Measurements from ENCODE around the gene C2CD3.
A peak's percentile ranks its signal among the peaks of the same experiment; 100 is the strongest.

C2CD3 gene

DNA sequence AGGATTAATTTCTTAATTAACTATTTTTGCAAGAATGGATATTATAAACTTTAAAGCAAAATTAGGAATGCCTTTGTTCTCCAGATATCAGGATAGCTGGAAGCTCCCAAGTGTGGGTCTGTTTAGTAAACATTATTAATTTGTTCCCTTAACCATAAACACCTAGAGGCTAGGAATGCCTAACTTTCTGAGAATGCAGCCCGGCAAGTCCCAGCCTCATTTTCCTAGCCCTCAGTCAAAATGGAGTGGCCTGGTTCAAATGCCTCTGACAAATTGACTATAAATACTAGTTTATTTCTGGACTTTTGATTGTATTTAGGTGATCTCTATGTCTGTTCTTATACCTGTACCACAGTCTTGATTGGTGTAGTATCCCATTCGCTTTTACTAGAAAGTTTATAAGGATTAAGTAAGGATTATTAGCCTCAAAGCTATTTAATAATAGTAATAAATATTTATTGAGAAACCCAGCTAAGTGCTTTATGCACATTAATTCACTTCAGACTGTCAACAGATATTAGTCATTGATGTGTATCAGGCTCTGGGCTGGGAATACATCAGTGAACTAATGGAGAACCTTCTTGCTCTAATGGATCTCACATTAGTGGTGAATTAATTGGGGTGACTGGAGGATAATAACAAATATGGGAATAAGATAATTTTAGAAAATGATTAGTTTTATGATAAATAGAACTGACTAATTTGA is 26.1 kb upstream of the C2CD3 start:
- Histone ChIP-seq H3K27me3 (replicated peaks; ENCODE audit: control insufficient read depth, insufficient read depth, low read length, poor library complexity, severe bottlenecking) (no peaks in the 10 kb centered on the region), H3K9me3 (ENCODE audit: control insufficient read depth, low read length) (no peaks in the 10 kb centered on the region), H3K4me1 (ENCODE audit: control insufficient read depth, insufficient read depth, low read length, poor library complexity, severe bottlenecking) (no peaks in the 10 kb centered on the region), H3K4me3 (ENCODE audit: insufficient read depth, low read depth, low read length, poor library complexity, severe bottlenecking) (no peak overlapping the region), H3K27ac (ENCODE audit: insufficient read depth, low read length, poor library complexity, severe bottlenecking) (no peak overlapping the region), H3K36me3 (ENCODE audit: control insufficient read depth, insufficient read depth, low read length) (no peaks in the 10 kb centered on the region)
- no peak for DNase-seq

DNA sequence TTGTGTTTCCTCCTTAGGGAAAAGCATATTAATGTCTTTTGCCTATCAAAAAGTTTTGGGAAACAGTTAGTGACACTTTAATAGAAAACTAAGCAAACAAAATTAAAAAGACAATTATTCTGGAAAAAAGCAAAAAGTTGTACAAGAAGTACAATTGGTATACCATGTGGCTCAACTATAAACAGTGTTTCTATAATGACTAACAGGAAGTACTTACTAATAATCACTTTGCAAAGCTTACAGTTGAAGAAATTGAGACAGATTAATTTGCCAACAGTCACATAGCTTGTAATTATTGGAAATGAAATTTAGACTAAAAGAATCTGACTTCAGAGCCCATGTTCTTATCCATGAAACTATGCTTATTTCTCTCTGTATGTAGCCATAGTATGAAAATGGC is 25.0 kb upstream of the C2CD3 start:
- no peak overlapping the region for H3K4me3 ChIP-seq (ENCODE audit: insufficient read depth, low read depth, low read length, poor library complexity, severe bottlenecking)
- DNase-seq = no peak

DNA sequence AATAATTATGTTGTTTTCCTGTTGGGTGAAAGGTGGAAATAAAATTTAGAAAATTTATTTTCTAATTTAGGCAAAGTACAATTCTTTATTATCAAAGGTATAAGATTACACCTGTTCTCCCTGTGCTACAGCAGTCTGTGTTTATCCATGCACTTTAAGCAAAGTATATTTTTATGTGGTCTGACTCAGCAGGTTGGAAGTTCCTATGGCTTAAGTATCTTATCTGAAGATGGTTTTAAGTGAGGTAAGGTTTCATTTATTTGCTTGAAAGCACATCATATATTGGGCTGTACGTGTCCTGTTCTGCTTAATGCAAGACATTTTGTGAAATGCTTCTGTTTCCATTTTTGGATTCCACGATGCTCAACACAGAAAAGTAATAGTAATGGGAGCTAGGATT is 14.9 kb upstream of the C2CD3 start:
- Histone ChIP-seq H3K4me3 (ENCODE audit: insufficient read depth, low read depth, low read length, poor library complexity, severe bottlenecking) (no peak overlapping the region), H3K27ac (ENCODE audit: insufficient read depth, low read length, poor library complexity, severe bottlenecking) (no peak overlapping the region), H3K27me3 (replicated peaks; ENCODE audit: control insufficient read depth, insufficient read depth, low read length, poor library complexity, severe bottlenecking) (no peaks in the 10 kb centered on the region), H3K36me3 (ENCODE audit: control insufficient read depth, insufficient read depth, low read length) (no peaks in the 10 kb centered on the region), H3K9me3 (ENCODE audit: control insufficient read depth, low read length) (no peaks in the 10 kb centered on the region), H3K4me1 (ENCODE audit: control insufficient read depth, insufficient read depth, low read length, poor library complexity, severe bottlenecking) (no peaks in the 10 kb centered on the region)
- no peak for DNase-seq

More for the DNA sequence above, 25.0 kb upstream of the C2CD3 start:
- H3K9me3 ChIP-seq (ENCODE audit: control insufficient read depth, low read length) = no peaks in the 10 kb centered on the region
- H3K27ac ChIP-seq (ENCODE audit: insufficient read depth, low read length, poor library complexity, severe bottlenecking) = no peak overlapping the region
- no peaks in the 10 kb centered on the region for H3K36me3 ChIP-seq (ENCODE audit: control insufficient read depth, insufficient read depth, low read length)
- H3K27me3 ChIP-seq (replicated peaks; ENCODE audit: control insufficient read depth, insufficient read depth, low read length, poor library complexity, severe bottlenecking) = no peaks in the 10 kb centered on the region
- H3K4me1 ChIP-seq (ENCODE audit: control insufficient read depth, insufficient read depth, low read length, poor library complexity, severe bottlenecking) = no peaks in the 10 kb centered on the region

DNA sequence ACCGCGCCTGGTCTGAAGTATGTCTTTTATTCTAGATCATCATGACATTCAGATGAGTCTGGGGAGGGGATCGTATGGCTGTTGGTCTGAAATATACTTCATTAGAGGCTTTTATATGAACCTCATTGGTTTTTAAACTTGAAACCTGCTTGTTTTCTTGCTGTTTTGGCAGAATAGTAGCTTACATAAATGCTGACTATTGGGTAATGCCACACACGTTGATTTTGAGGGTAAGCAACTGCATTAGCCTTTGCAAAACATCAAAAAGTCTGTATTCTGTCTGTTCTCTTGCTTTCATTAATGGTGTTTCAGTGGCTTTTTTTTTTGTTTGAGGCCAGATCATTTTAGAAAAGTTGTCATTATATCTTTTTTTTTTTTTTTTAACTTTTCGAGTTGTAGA is 14.5 kb upstream of the C2CD3 start:
- no peak for DNase-seq
- H3K27ac ChIP-seq (ENCODE audit: insufficient read depth, low read length, poor library complexity, severe bottlenecking) = no peak overlapping the region
- no peaks in the 10 kb centered on the region for H3K9me3 ChIP-seq (ENCODE audit: control insufficient read depth, low read length)
- no peaks in the 10 kb centered on the region for H3K4me1 ChIP-seq (ENCODE audit: control insufficient read depth, insufficient read depth, low read length, poor library complexity, severe bottlenecking)
- no peaks in the 10 kb centered on the region for H3K36me3 ChIP-seq (ENCODE audit: control insufficient read depth, insufficient read depth, low read length)
- no peaks in the 10 kb centered on the region for H3K27me3 ChIP-seq (replicated peaks; ENCODE audit: control insufficient read depth, insufficient read depth, low read length, poor library complexity, severe bottlenecking)
- no peak overlapping the region for H3K4me3 ChIP-seq (ENCODE audit: insufficient read depth, low read depth, low read length, poor library complexity, severe bottlenecking)

DNA sequence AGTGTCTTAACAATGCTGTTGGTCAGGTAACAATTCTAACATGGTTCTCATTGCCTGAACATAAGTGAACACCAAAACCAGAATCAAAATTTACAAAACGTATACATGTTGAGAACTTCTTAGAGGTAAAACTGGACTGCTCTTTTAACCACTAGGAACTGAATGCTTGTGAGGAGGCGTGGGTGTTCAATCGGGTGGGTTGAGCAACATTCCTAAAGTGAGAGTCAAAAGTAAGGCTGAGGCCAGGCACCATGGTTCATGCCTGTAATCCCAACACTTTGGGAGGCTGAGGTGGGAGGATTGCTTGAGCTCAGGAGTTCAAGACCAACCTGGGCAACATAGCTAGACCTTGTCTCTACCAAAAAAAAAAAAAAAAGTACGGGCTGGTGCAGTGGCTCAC is 11.8 kb upstream of the C2CD3 start:
- Histone ChIP-seq H3K27me3 (replicated peaks; ENCODE audit: control insufficient read depth, insufficient read depth, low read length, poor library complexity, severe bottlenecking) (no peaks in the 10 kb centered on the region), H3K36me3 (ENCODE audit: control insufficient read depth, insufficient read depth, low read length) (no peaks in the 10 kb centered on the region), H3K27ac (ENCODE audit: insufficient read depth, low read length, poor library complexity, severe bottlenecking) (no peak overlapping the region), H3K9me3 (ENCODE audit: control insufficient read depth, low read length) (no peaks in the 10 kb centered on the region), H3K4me3 (ENCODE audit: insufficient read depth, low read depth, low read length, poor library complexity, severe bottlenecking) (no peak overlapping the region), H3K4me1 (ENCODE audit: control insufficient read depth, insufficient read depth, low read length, poor library complexity, severe bottlenecking) (no peaks in the 10 kb centered on the region)
- DNase-seq = no peak

DNA sequence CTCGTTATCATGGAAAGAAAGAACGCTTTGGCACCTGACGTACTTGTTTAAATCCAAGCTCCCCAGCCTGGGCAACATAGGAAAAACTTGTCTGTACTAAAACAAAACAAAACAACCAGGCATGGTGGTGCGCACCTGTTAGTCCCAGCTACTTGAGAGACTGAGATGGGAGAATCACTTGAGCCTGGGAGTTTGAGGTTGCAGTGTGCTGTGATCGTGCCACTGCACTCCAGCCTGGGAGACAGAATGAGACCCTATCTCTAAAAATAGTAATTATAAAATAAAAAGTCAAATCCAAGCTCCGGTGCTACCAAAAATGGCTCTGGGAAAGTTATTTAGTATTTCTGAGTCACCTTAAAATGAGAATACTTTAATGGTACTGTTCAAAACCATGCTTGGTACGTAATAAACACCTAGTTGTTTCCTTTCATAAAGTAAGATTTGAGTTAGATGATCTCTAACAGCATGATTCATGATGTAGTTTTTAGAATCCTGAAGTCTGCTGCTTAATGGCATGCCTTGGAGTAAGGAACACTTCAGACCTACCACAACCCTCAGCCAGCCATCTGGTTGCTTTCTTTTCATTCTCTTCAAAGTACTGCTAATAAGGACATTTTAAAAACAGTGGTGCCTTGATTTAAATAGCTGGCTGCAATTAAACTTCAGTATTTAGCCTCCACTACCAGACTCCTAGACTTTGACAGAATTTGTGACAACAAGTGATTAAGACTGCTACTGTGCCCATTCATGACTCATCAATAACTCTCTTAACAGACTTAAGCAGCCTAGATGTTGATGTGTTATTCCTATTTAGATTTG is 8.6 kb upstream of the C2CD3 start:
- no peaks in the 10 kb centered on the region for H3K36me3 ChIP-seq (ENCODE audit: control insufficient read depth, insufficient read depth, low read length)
- no peaks in the 10 kb centered on the region for H3K4me1 ChIP-seq (ENCODE audit: control insufficient read depth, insufficient read depth, low read length, poor library complexity, severe bottlenecking)
- H3K4me3 ChIP-seq (ENCODE audit: insufficient read depth, low read depth, low read length, poor library complexity, severe bottlenecking) = no peak overlapping the region
- H3K9me3 ChIP-seq (ENCODE audit: control insufficient read depth, low read length) = no peaks in the 10 kb centered on the region
- H3K27ac ChIP-seq (ENCODE audit: insufficient read depth, low read length, poor library complexity, severe bottlenecking) = no peak overlapping the region
- DNase-seq = no peak
- no peaks in the 10 kb centered on the region for H3K27me3 ChIP-seq (replicated peaks; ENCODE audit: control insufficient read depth, insufficient read depth, low read length, poor library complexity, severe bottlenecking)

DNA sequence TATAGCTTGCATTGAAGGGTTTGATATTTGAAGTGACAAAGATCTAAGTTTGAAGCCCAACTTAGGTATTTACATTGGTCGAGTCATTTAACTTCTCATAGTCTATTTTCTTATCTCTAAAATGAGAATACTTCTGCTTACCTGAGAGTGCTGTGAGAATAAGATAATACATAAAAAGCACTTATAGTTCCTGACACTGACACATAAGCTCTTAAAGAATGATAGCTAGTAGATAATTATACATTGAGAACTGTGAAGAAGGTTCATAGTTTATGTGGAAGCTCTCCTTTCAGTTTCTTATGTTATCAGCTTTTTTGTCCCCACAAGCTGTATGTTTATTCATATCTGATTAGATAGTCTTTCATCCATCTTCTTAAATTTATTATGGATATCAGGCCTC is 5.1 kb upstream of the C2CD3 start:
- H3K9me3 ChIP-seq (ENCODE audit: control insufficient read depth, low read length) = no peaks in the 10 kb centered on the region
- no peaks in the 10 kb centered on the region for H3K36me3 ChIP-seq (ENCODE audit: control insufficient read depth, insufficient read depth, low read length)
- no peak overlapping the region for H3K27ac ChIP-seq (ENCODE audit: insufficient read depth, low read length, poor library complexity, severe bottlenecking)
- H3K4me1 ChIP-seq (ENCODE audit: control insufficient read depth, insufficient read depth, low read length, poor library complexity, severe bottlenecking) = peaks cover 13% of the 10 kb centered on the region
- H3K27me3 ChIP-seq (replicated peaks; ENCODE audit: control insufficient read depth, insufficient read depth, low read length, poor library complexity, severe bottlenecking) = no peaks in the 10 kb centered on the region
- DNase-seq = no peak
- H3K4me3 ChIP-seq (ENCODE audit: insufficient read depth, low read depth, low read length, poor library complexity, severe bottlenecking) = no peak overlapping the region

GRCh38 chr11:74171997-74172396 is 1.2 kb upstream of the C2CD3 start:
- peak overlapping the region; percentile 73 for H3K27ac ChIP-seq (ENCODE audit: insufficient read depth, low read length, poor library complexity, severe bottlenecking)
- peak overlapping the region; percentile 74 for H3K4me3 ChIP-seq (ENCODE audit: insufficient read depth, low read depth, low read length, poor library complexity, severe bottlenecking)
- no peaks in the 10 kb centered on the region for H3K27me3 ChIP-seq (replicated peaks; ENCODE audit: control insufficient read depth, insufficient read depth, low read length, poor library complexity, severe bottlenecking)
- peaks cover 13% of the 10 kb centered on the region for H3K36me3 ChIP-seq (ENCODE audit: control insufficient read depth, insufficient read depth, low read length)
- no peak for DNase-seq
- peaks cover 20% of the 10 kb centered on the region for H3K4me1 ChIP-seq (ENCODE audit: control insufficient read depth, insufficient read depth, low read length, poor library complexity, severe bottlenecking)
- no peaks in the 10 kb centered on the region for H3K9me3 ChIP-seq (ENCODE audit: control insufficient read depth, low read length)

- Histone ChIP-seq H3K27me3 (replicated peaks; ENCODE audit: control insufficient read depth, insufficient read depth, low read length, poor library complexity, severe bottlenecking) (no peaks in the 10 kb centered on the region), H3K36me3 (ENCODE audit: control insufficient read depth, insufficient read depth, low read length) (peaks cover 17% of the 10 kb centered on the region), H3K4me3 (ENCODE audit: insufficient read depth, low read depth, low read length, poor library complexity, severe bottlenecking) (peak overlapping the region; percentile 74), H3K27ac (ENCODE audit: insufficient read depth, low read length, poor library complexity, severe bottlenecking) (peak overlapping the region; percentile 73), H3K4me1 (ENCODE audit: control insufficient read depth, insufficient read depth, low read length, poor library complexity, severe bottlenecking) (peaks cover 20% of the 10 kb centered on the region), H3K9me3 (ENCODE audit: control insufficient read depth, low read length) (no peaks in the 10 kb centered on the region)
- no peak for DNase-seq
These were observed 797 bp upstream of the C2CD3 start for GRCh38 chr11:74171630-74171968.

DNA sequence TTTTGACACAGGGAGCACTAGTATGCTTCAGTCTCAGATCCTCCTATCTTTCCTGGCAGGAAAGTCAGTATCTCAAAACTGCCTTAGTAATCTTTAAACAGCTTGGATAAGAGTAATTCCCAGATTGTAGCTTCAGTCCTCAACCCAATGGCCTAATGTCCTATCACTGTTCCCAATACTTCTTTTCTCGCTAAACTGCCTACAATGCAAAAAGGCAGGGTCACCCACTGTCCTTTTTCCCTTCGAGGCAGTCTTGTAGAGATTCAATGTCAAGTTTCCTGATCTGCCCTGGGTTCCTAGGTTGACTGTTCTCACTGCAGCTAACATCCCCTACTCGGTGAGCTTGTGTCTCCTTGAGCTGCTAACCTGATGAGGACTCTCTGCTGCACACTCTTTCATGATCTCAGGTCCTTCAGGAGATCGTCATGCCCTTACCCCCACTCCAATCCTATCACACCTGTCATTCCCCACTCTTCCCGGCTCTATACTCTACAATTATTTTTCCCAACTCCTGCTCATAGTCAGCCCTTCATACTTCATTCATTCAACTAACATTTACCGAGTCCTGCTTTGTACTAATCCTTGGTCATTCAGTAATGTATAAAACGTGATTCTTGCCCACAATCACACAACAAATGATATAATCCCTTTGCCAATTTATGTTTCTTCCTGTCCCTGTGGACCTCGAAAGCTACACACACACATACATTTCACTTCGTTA is 904 bp downstream of the C2CD3 start:
- Histone ChIP-seq H3K36me3 (ENCODE audit: control insufficient read depth, insufficient read depth, low read length) (peaks cover 22% of the 10 kb centered on the region), H3K27ac (ENCODE audit: insufficient read depth, low read length, poor library complexity, severe bottlenecking) (no peak overlapping the region), H3K4me1 (ENCODE audit: control insufficient read depth, insufficient read depth, low read length, poor library complexity, severe bottlenecking) (peaks cover 20% of the 10 kb centered on the region), H3K4me3 (ENCODE audit: insufficient read depth, low read depth, low read length, poor library complexity, severe bottlenecking) (peak overlapping the region; percentile 74), H3K27me3 (replicated peaks; ENCODE audit: control insufficient read depth, insufficient read depth, low read length, poor library complexity, severe bottlenecking) (no peaks in the 10 kb centered on the region), H3K9me3 (ENCODE audit: control insufficient read depth, low read length) (no peaks in the 10 kb centered on the region)
- DNase-seq = no peak
